Measurements from ENCODE around the gene CLK2. TPM values are rescaled to one million over a fixed set of nuclear protein-coding genes. Genes with fewer than 3 reads are reported as not detected.
A peak's percentile ranks its signal among the peaks of the same experiment; 100 is the strongest.

The CLK2 gene
- polyA plus RNA-seq, 3 donors, result 79.4 to 90.5 (median 89.7) TPM

- DNase-seq, result peak; percentile 54
These were observed 600 bp downstream of the CLK2 start for GRCh38 chr1:155272466-155273342.

GRCh38 chr1:155269381-155269780 is 3.9 kb downstream of the CLK2 start:
- no peak for DNase-seq

GRCh38 chr1:155268630-155269029 is 4.7 kb downstream of the CLK2 start:
- no peak for DNase-seq

- DNase-seq, result no peak
These were observed 5.9 kb downstream of the CLK2 start for GRCh38 chr1:155267373-155267772.

GRCh38 chr1:155266553-155266952 is 6.8 kb downstream of the CLK2 start:
- no peak for DNase-seq

GRCh38 chr1:155263067-155263466 is 10.2 kb downstream of the CLK2 start:
- no peak for DNase-seq

- peak; percentile 98 for DNase-seq
These were observed 11.2 kb downstream of the CLK2 start, which contains the start of gene SCAMP3 for GRCh38 chr1:155261852-155262673. SCAMP3 (minus strand) TSS chr1:155262360; CDS start chr1:155262151, 209 bp downstream.

- DNase-seq, result no peak
These were observed 11.8 kb downstream of the CLK2 start for GRCh38 chr1:155261493-155261851.

GRCh38 chr1:155260276-155260675 is 13.0 kb downstream of the CLK2 start:
- no peak for DNase-seq

GRCh38 chr1:155256058-155256852 is 17.0 kb downstream of the CLK2 start:
- no peak for DNase-seq

GRCh38 chr1:155255243-155256007 is 17.9 kb downstream of the CLK2 start, which contains the start of gene ENTREP3:
ENTREP3 (minus strand) TSS chr1:155255483; CDS start chr1:155254877, 606 bp downstream.
- DNase-seq, result peak; percentile 90

- DNase-seq, result no peak
These were observed 18.5 kb downstream of the CLK2 start for GRCh38 chr1:155254714-155255242.

- DNase-seq, result no peak
These were observed 19.0 kb downstream of the CLK2 start for GRCh38 chr1:155254228-155254713.

GRCh38 chr1:155253797-155254196 is 19.5 kb downstream of the CLK2 start:
- DNase-seq, result no peak

- no peak for DNase-seq
These were observed 20.1 kb downstream of the CLK2 start for GRCh38 chr1:155253208-155253607.

GRCh38 chr1:155251566-155251965 is 21.7 kb downstream of the CLK2 start:
- no peak for DNase-seq

- DNase-seq, result peak; percentile 94
These were observed 22.5 kb downstream of the CLK2 start for GRCh38 chr1:155250633-155251449.

- DNase-seq, result no peak
These were observed 23.1 kb downstream of the CLK2 start for GRCh38 chr1:155250246-155250632.

- DNase-seq, result no peak
These were observed 25.4 kb downstream of the CLK2 start for GRCh38 chr1:155247667-155248553.
